Central memory CD8-positive, alpha-beta T cell (primary cell): Measurements from ENCODE around the gene FARS2.
A peak's percentile ranks its signal among the peaks of the same experiment; 100 is the strongest.

Experiments
- ATAC-seq: fragments of 150-1000 bp; cut with Tn5 transposase; replicated peaks from 2 replicates; pipeline ENCODE4 v1.10.0; 2022; ENCODE audit warnings: mild to moderate bottlenecking, moderate FRiP score, moderate number of reproducible peaks; ENCODE audit not compliant: poor library complexity, severe bottlenecking; ENCODE audit errors: extremely low read depth
- DNase-seq, 2 donors: peaks; one replicate each; pipeline ENCODE4 v3.0.0; 2021; ENCODE audit warnings: low spot score in 2 of 2
- H3K27ac Mint-ChIP-seq: one replicate; pipeline ENCODE4 v1.8.0; 2022; ENCODE audit warnings: low read depth, mild to moderate bottlenecking, moderate library complexity, mixed read lengths
- H3K27me3 Mint-ChIP-seq: one replicate; pipeline ENCODE4 v1.8.0; 2022; ENCODE audit warnings: mixed read lengths
- H3K36me3 Mint-ChIP-seq: one replicate; pipeline ENCODE4 v1.8.0; 2022; ENCODE audit warnings: mild to moderate bottlenecking, moderate library complexity, mixed read lengths; ENCODE audit not compliant: insufficient read depth
- H3K4me1 Mint-ChIP-seq: one replicate; pipeline ENCODE4 v1.8.0; 2022; ENCODE audit warnings: mixed read lengths
- H3K4me3 Mint-ChIP-seq: one replicate; pipeline ENCODE4 v1.8.0; 2022; ENCODE audit warnings: mild to moderate bottlenecking, moderate library complexity, mixed read lengths
- H3K9me3 Mint-ChIP-seq: one replicate; pipeline ENCODE4 v1.8.0; 2022; ENCODE audit warnings: mixed read lengths

FARS2 gene

GRCh38 chr6:5814116-5814515 lies 552.8 kb downstream of the FARS2 start:
- Mint-ChIP-seq H3K4me1 (peaks cover 30% of the 10 kb centered on the region), H3K27ac (peak overlapping the region; percentile 92), H3K27me3 (no peaks in the 10 kb centered on the region), H3K9me3 (no peaks in the 10 kb centered on the region), H3K4me3 (peak overlapping the region; percentile 64), H3K36me3 (no peaks in the 10 kb centered on the region)
- no peak for DNase-seq
- no peak for ATAC-seq

DNA sequence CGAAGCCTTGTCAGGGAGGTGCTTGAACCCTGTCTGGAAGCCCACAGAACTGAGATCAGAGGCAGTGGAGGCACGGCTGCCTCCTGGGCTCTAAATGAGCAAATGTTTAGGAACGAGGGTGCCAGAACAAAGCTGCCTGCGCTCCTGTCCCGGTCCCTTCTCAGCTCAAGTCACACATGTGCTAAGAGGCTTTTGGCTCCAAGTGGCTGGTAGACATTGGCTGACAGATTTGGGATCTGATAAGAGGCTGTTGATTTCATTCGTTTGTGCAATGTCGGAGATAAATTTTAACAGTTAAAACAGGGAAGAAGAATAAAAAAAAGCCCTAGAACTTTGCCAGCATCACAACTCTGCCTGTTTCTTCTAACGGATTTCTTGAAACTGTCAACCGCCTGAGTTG lies 553.6 kb downstream of the FARS2 start:
- no peak for DNase-seq
- no peak for ATAC-seq
- H3K27ac Mint-ChIP-seq = no peak overlapping the region
- no peaks in the 10 kb centered on the region for H3K36me3 Mint-ChIP-seq
- no peaks in the 10 kb centered on the region for H3K9me3 Mint-ChIP-seq
- H3K4me1 Mint-ChIP-seq = peaks cover 22% of the 10 kb centered on the region
- no peaks in the 10 kb centered on the region for H3K27me3 Mint-ChIP-seq
- H3K4me3 Mint-ChIP-seq = no peak overlapping the region

DNA sequence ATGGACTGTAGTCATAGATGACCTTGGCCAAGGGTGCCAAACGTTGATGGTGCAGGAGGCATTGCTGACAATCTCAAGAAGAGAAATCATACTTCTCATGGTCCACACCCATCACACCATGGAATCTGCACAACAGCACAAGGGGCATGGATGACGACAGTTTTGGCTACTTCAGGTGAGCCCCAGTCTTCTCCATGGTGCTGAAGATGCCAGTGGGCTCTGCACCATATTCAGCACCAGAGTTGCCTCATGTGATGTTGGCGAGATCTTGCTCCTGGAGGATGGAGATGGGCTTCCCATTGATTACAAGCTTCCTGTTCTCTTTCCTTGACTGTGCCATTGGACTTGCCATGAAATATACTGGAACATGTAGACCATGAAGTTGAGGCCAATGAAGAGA lies 556.6 kb downstream of the FARS2 start:
- no peak overlapping the region for H3K4me3 Mint-ChIP-seq
- no peak overlapping the region for H3K27ac Mint-ChIP-seq
- DNase-seq (no peak), ATAC-seq (no peak)
- H3K27me3 Mint-ChIP-seq = no peaks in the 10 kb centered on the region
- H3K36me3 Mint-ChIP-seq = no peaks in the 10 kb centered on the region
- H3K9me3 Mint-ChIP-seq = no peaks in the 10 kb centered on the region
- H3K4me1 Mint-ChIP-seq = peaks cover 17% of the 10 kb centered on the region

GRCh38 chr6:5818959-5819358 lies 557.6 kb downstream of the FARS2 start:
- no peaks in the 10 kb centered on the region for H3K27me3 Mint-ChIP-seq
- no peak overlapping the region for H3K4me3 Mint-ChIP-seq
- H3K36me3 Mint-ChIP-seq = no peaks in the 10 kb centered on the region
- DNase-seq = no peak
- no peaks in the 10 kb centered on the region for H3K9me3 Mint-ChIP-seq
- peaks cover 11% of the 10 kb centered on the region for H3K4me1 Mint-ChIP-seq
- no peak for ATAC-seq
- no peak overlapping the region for H3K27ac Mint-ChIP-seq
